GM18909 (cell line): ENCODE measurements around the gene PTPN14.
"Not testable (repeated sequence)": the region's sequence is repeated elsewhere in the genome, so short reads cannot be mapped to it uniquely, and the experiment has no call there.

Experiments used
- ATAC-seq: cut with Tn5 transposase; IDR thresholded peaks from one replicate; pipeline ENCODE4 v1.9.1; 2021; ENCODE audit warnings: mild to moderate bottlenecking; ENCODE audit not compliant: unreplicated experiment, poor library complexity

Gene PTPN14

GRCh38 chr1:214551436-214552173 lies at the start of gene PTPN14:
TSS of gene PTPN14 (minus strand) at chr1:214551602. CDS start at chr1:214464803, 86,799 bp downstream.
- ATAC-seq = peak; percentile 57

DNA sequence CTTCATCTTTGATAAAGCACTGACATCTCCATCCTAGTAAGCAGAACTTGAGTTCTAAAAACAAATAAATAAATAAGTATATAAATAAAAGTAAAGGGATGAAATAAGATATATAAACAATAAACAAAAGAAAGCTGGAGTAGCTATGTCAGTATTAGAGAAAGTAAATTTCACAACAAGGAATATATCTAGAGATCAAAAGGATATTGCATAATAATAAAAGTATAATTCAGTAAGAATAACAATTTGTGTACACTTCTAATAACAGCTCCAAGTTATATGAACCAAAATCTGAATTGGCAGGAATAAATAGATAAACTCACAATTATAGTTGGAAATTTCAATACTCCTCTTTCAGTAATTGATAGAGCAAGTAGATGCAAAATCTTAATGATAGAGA lies 41.8 kb upstream of the PTPN14 start:
- ATAC-seq = no peak

DNA sequence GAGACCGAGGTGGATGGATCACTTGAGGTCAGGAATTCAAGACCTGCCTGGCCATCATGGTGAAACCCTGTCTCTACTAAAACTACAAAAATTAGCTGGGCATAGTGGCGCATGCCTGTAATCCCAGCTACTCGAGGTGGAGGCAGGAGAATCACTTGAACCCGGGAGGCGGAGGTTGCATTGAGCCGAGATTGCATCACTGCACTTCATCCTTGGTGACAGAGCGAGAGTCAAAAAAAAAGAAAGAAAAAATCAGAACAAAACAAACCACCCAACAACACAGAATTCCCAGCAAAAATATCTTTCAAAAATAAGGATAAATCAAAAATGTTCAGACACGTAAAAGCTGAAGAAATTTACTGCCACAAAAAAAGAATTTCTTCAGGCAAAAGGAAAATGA lies 40.5 kb upstream of the PTPN14 start:
- ATAC-seq = not testable (repeated sequence)

DNA sequence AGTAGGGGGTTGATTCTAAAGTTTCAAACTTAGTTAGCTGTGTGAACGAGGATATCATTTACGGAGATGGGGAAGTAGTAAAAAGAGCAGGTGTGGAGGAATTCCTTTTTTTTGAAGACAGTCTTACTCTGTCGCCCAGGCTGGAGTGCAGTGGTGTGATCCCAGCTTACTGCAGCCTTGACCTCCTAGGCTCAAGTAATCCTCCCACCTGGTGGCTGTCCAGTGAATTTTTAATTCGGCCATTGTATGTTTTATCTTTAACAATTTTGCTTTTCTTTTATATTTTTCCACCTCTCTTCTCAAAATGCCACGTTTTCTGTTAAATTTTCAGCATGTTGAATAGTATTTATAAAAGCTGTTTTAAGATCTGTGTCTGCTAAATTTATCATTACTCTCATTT lies 39.3 kb upstream of the PTPN14 start:
- no peak for ATAC-seq

GRCh38 chr1:214588963-214589597 lies 37.7 kb upstream of the PTPN14 start:
- ATAC-seq = no peak

- no peak for ATAC-seq
Observed at GRCh38 chr1:214587165-214587564, 35.8 kb upstream of the PTPN14 start.

GRCh38 chr1:214586621-214587020 lies 35.2 kb upstream of the PTPN14 start:
- ATAC-seq = no peak

GRCh38 chr1:214584805-214585766 lies 33.7 kb upstream of the PTPN14 start:
- ATAC-seq = peak; percentile 74

DNA sequence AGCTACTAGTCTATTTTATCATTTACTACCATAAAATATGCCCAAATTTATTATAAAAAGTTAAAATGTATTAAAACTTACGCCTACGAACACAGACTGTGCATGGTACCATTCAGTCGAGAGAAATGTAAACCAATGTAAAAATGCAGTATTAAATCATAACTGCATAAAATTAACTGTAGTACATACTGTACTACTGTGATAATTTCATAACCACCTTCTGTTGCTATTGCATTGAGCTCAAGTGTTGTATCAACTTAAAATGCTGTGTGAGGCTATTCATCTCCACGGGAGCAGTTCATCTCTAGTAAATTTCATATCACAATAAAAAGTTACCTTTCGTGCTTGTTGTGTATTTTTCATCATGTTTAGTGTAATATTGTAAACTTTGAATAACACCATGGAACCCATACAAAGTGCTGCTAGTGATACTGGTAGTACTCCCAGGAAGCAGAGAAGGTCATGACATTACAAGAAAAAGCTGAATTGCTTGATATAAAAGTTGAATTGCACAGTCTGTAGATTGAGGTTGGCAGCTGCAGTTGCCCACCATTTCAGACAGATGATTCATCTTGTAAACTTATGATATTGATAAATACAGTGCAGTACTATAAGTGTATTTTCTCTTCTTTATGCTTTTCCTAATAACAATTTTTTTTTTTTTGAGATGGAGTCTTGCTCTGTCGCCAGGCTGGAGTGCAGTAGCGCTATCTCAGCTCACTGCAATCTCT lies 32.6 kb upstream of the PTPN14 start:
- ATAC-seq = no peak

GRCh38 chr1:214583113-214583512 lies 31.7 kb upstream of the PTPN14 start:
- ATAC-seq = no peak

GRCh38 chr1:214582289-214582891 lies 31.0 kb upstream of the PTPN14 start:
- ATAC-seq = no peak

- ATAC-seq = no peak
Observed at GRCh38 chr1:214581785-214582184, 30.4 kb upstream of the PTPN14 start.

DNA sequence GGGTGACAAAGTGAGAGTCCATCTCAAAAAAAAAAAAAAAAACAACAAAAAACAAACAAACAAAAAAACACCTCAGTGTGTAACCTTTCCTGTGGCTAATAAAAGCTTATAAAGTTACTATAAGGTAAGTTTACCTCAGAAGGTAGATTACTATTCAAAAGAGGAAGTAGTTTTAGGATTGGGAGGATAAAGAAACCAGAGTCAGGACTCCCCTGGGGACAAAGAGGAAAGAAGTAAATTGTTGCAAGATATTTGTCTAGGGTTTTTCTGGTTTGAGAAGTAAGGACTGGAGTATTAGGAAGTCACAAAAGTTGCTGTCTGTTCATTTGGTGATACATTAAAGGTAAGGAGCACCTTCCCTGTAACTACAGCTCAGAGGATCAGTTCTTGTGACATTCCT lies 27.8 kb upstream of the PTPN14 start:
- no peak for ATAC-seq

GRCh38 chr1:214576120-214576519 lies 24.7 kb upstream of the PTPN14 start:
- ATAC-seq = not testable (repeated sequence)

DNA sequence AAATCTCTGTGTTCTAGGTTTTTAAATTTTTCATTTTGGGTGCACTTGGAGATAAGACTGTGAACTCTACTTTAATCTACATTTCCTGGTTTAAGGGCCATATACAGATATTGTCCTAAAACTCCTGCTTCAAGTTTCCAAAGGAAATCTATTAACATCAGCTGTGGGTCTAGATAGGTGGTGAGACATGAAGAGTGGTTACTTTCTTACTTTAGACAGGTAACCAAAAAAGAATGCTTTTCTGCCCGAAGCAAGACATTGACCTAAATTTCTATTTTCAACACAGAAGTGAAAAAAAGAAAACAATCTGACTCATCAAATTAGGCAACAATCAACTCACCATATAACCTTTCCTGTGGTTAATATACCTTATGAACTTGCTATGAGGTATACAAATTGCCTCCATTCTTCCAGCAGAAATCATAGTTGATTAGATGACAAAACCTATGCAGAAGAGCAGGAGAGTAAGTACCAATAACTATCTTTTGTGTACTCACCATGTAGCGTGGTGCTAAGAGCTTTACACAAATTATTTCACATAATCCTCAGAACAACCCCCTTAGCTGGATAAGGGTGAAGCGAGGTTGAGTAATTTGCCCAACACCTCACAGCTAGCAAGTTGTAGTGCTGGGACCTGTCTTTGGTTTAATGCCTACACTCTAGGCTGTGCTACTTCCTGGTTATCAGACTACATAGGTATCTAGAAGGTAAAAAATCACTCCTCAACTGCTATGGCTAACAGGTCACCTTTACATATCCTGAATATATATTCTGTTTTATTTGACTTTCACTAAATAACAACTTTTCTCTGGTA lies 23.4 kb upstream of the PTPN14 start:
- ATAC-seq = no peak

DNA sequence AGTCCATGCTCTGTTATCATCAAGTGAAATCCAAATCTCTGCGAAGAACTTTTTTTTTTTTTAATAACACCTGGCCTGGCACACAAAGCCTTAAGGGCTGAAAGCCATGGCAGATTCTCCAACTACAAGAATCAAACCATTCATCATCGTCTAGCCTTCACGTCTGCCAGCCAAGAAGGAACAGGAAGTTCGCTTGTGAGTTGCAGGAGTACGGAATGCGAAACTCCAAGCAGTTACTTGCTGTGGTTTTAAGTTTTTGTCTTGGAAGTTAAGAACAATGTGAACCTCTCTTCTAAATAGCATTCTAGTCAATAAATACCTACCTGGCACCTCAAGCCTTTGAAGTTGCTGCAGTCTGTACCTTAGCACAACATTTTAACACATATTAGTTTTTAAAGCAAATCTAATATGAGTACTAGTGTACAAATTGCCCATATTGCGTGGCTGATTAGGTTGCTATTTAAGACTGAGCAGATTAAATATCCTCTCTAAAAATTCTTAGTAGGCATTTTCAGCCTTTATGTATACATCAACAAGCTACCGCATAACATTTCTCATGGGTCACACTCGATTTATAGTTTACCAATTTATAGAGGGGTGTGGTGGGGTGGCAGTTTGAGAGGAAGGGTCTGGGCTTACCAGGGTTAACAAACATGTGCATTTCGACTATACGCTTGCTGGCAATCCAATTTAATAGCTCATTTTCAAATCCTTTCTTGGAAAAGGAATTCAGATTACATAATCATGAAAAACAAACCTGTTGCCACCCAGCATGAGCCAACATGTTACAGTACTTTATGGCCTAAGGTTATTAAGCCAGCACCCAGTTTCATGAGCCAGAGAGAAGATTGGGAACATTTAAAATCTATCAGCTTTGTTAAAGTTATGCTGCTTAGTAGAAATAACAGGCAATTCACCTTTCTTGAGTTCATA lies 22.2 kb upstream of the PTPN14 start:
- no peak for ATAC-seq

DNA sequence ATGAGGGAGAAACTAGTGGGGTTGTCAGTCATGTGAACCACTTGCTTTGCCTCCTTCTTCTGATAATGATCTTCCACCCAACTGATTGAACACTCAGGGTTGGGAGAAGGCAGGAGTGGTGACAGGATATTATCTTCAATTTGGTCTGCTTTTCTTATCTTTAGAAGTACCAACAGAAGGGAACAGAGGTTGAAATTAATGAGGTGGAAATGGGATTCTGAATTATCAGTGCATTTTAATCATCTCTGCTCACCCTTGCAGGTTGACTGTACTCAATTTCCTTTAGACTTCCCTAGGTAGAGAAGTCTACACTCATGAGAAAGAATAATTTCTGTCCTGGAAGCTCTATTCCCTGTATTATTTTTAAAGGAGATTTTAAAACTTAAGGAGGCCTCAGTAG lies 19.9 kb upstream of the PTPN14 start:
- no peak for ATAC-seq

DNA sequence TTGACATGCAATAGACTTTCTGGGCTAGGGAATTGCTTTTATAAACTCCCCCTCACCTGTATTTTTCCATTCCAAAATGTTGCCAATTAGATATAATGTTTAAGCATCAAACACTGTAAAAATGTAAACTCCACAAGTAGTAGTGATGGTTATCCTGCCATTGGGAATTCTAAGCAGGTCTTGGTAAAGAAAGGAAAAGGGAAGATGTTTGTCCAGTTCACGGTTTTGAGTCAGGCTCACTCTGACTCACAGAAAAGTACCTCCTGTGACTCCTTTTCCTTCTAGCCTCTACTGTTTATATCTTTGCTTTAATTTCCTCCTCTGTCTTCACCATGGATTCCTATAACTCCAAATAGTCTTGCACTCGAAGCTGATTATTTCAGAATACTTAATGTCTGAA lies 19.0 kb upstream of the PTPN14 start:
- ATAC-seq = no peak
